HFFc6 (cell line): ENCODE measurements around the gene DPEP1. TPM values are rescaled to one million over a fixed set of nuclear protein-coding genes. Genes with fewer than 3 reads are reported as not detected.

ENCODE experiments used
- DNase-seq: peaks from one replicate; pipeline ENCODE4 v3.0.0-alpha.2; 2018
- H3K27ac Mint-ChIP-seq: 2 replicates; pipeline ENCODE4 v1.8.0; 2020; ENCODE audit warnings: mild to moderate bottlenecking, mixed read lengths
- H3K27me3 Mint-ChIP-seq: 2 replicates; pipeline ENCODE4 v1.8.0; 2021; ENCODE audit warnings: mild to moderate bottlenecking, moderate library complexity, mixed read lengths; ENCODE audit not compliant: insufficient read depth
- H3K36me3 Mint-ChIP-seq: 2 replicates; pipeline ENCODE4 v1.8.0; 2021; ENCODE audit warnings: low read depth, mixed read lengths
- H3K4me1 Mint-ChIP-seq: 2 replicates; pipeline ENCODE4 v1.8.0; 2020; ENCODE audit warnings: low read depth, mixed read lengths
- H3K4me3 Mint-ChIP-seq: 2 replicates; pipeline ENCODE4 v1.8.0; 2020; ENCODE audit warnings: mild to moderate bottlenecking, moderate library complexity, mixed read lengths
- H3K9me3 Mint-ChIP-seq: 2 replicates; pipeline ENCODE4 v1.8.0; 2020; ENCODE audit warnings: mild to moderate bottlenecking, mixed read lengths
- CTCF ChIP-seq: fragments of 200-600 bp; sonication (generic); IDR thresholded peaks from 2 replicates; pipeline ENCODE4 v1.5.0; 2021; ENCODE audit warnings: antibody characterized with exemption, mild to moderate bottlenecking
- long read RNA-seq: library from polyadenylated mRNA; unstranded; transcript quantifications from one replicate; pipeline ENCODE4 v2.0.0, GENCODE V29; 2019
- total RNA-seq, 6 experiments: library from RNA; stranded (reverse); fragmentation: NEBNext Ultra II Directional; extraction: Animal tissue kit (Norgen Biotek cat#: 25700); gene quantifications; 2 replicates in 1 of 6; 3 replicates in 5 of 6; pipeline ENCODE4 v1.2.3, GENCODE V29; 2021

DPEP1 gene
- not detected for total RNA-seq
- long read RNA-seq, result 0 reads

GRCh38 chr16:89613231-89613953 lies at the start of gene DPEP1:
Gene DPEP1 (plus strand): TSS chr16:89613642. CDS start chr16:89630411, 16,769 bp downstream.
- Mint-ChIP-seq H3K9me3 (no peaks in the 10 kb centered on the region), H3K4me1 (peaks cover 13% of the 10 kb centered on the region), H3K36me3 (no peaks in the 10 kb centered on the region), H3K27ac (no peak within 1 kb of the TSS), H3K27me3 (peaks cover 10% of the 10 kb centered on the region), H3K4me3 (no peak within 1 kb of the TSS)
- DNase-seq, result no peak
- TF ChIP-seq CTCF, result no peak

- Mint-ChIP-seq H3K4me3 (peak overlapping the region; percentile 57), H3K36me3 (peaks cover 38% of the 10 kb centered on the region), H3K27me3 (peaks cover 22% of the 10 kb centered on the region), H3K4me1 (peaks cover 48% of the 10 kb centered on the region), H3K27ac (peak overlapping the region; percentile 71), H3K9me3 (peaks cover 2% of the 10 kb centered on the region)
- no peak for DNase-seq
- TF ChIP-seq CTCF, result no peak
Observed at GRCh38 chr16:89564476-89565255, 48.8 kb upstream of the DPEP1 start.

- no peaks in the 10 kb centered on the region for H3K9me3 Mint-ChIP-seq
- no peak for DNase-seq
- no peak for TF ChIP-seq CTCF
- H3K4me1 Mint-ChIP-seq, result peaks cover 44% of the 10 kb centered on the region
- peak overlapping the region; percentile 71 for H3K27ac Mint-ChIP-seq
- H3K27me3 Mint-ChIP-seq, result peaks cover 17% of the 10 kb centered on the region
- H3K36me3 Mint-ChIP-seq, result peaks cover 36% of the 10 kb centered on the region
- peak overlapping the region; percentile 57 for H3K4me3 Mint-ChIP-seq
Observed at GRCh38 chr16:89565256-89565505, 48.3 kb upstream of the DPEP1 start.

- Mint-ChIP-seq H3K4me1 (peaks cover 44% of the 10 kb centered on the region), H3K9me3 (no peaks in the 10 kb centered on the region), H3K4me3 (peak overlapping the region; percentile 32), H3K36me3 (peaks cover 36% of the 10 kb centered on the region), H3K27ac (peak overlapping the region; percentile 71), H3K27me3 (peaks cover 15% of the 10 kb centered on the region)
- DNase-seq, result peak; percentile 38
- TF ChIP-seq CTCF, result peak; percentile 84
Observed at GRCh38 chr16:89565506-89566372, 47.7 kb upstream of the DPEP1 start.
